Heart left ventricle (tissue), 13 donors: ENCODE measurements around the gene CCL3.

ENCODE experiments used
- CTCF ChIP-seq, 12 donors: fragments of 200-600 bp; sonication (generic) in 4 of 12; IDR thresholded peaks; one replicate each; pipeline versions ENCODE4 v1.5.0 to v1.8.0; 2018 to 2022; ENCODE audit warnings: antibody characterized with exemption in 12 of 12, mild to moderate bottlenecking in 5 of 12
- POLR2A ChIP-seq, 2 donors: fragments of 450-650 bp; IDR thresholded peaks; one replicate each; pipeline ENCODE4 v1.6.1; 2017; ENCODE audit warnings: antibody characterized with exemption in 2 of 2, mild to moderate bottlenecking in 2 of 2, moderate library complexity in 2 of 2
- donor health status: ischemic (EF 13 %, LVEDD 7.1; RV severe dilation, severe dysfunction).
- donor health status: DM: no; HTN: yes; CAD: no.
- donor health status: DM: no; HTN: no; CAD: no.
- donor health status: ischemic (EF 25% LVEDD 6.9; RV normal size, moderate dysfunction).
- donor health status: ischemic (EF 25% LVEDD 5.7; RV mildly dilated, moderate dysfunction).
- donor health status: ischemic (EF 35%, LVEDD 5.7; RV mildly dilated, moderate dysfunction).
- donor health status: nonischemic (EF 11% LVEDD 7.7; RV severe dilation, severe dysfunction).
- donor health status: DM: yes; HTN: yes; CAD: no.
- donor health status: PGD.
- donor health status: ischemic (EF 29% LVEDD 5.4; RV normal size, mild dysfunction).
- donor health status: nonischemic (EF 23%, LVEDD 6.1; RV moderate dilation, normal function).

DNA sequence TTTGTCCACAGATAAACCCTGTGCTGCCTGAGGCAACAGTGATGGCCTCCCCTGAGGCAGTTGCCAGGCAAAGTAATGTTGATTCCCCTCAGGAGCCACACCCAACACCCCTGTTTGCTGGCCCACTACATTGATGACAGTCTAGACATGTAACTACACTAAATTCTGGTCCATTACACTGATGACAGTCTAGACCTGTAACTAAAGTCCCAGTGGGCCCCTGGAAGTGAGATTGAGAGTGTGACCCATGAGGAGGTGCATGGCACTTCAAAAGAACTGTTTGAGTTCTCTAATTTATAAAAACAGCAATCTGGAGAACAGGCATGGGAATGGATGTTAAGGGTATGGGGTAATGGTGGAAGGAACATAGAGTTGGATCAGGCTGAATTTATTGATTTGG lies 22.6 kb upstream of the CCL3 start:
- TF ChIP-seq CTCF (IDR thresholded peaks at IDR 0.05) (no peak), POLR2A (IDR thresholded peaks at IDR 0.05) (no peak)
